Measurements from ENCODE around the gene TGFBR1.
"Not testable (repeated sequence)": the region's sequence is repeated elsewhere in the genome, so short reads cannot be mapped to it uniquely, and the experiment has no call there.

Gene TGFBR1

GRCh38 chr9:99192786-99193465 is 88.0 kb downstream of the TGFBR1 start:
- Histone ChIP-seq H3K4me2 (no peak overlapping the region), H3K27ac (no peak overlapping the region), H4K20me1 (no peaks in the 10 kb centered on the region), H3K27me3 (no peaks in the 10 kb centered on the region), H3K9me3 (replicated peaks in 1 of 11) (no peaks in the 10 kb centered on the region), H3K9ac (no peak overlapping the region), H3K4me1 (peaks cover under 1 to 9% (median 2%) of the 10 kb centered on the region in 10 experiments; a peak in 14 of 20 replicates), H3K4me3 (no peak overlapping the region), H3K36me3 (no peaks in the 10 kb centered on the region)
- TF ChIP-seq Cebpa-rat (IDR thresholded peaks at IDR 0.05) = no peak

DNA sequence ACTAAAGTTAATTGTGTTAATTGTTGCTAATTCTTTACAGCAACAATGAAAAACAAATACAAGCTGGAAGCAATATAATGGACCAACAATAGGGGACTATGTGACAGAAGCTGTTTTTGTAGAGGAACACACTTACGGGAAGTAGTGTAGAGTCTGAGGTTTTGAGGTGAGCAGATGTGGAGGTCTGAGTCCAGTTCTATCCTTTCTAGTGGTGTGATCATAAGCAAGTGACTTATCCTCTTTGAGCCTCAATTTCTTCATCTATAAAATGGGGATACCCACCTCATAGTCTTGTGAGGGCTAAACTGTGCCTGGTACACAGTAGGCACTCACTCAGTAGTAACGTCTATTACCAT is 88.5 kb downstream of the TGFBR1 start:
- H3K9me3 ChIP-seq (replicated peaks in 1 of 11) = no peaks in the 10 kb centered on the region
- H3K36me3 ChIP-seq = no peaks in the 10 kb centered on the region
- no peak overlapping the region for H3K4me2 ChIP-seq
- H3K4me1 ChIP-seq = peaks cover 0 to 7% (median 0%) of the 10 kb centered on the region in 10 experiments; a peak in 2 of 20 replicates
- H3K27ac ChIP-seq = no peak overlapping the region
- no peak overlapping the region for H3K4me3 ChIP-seq
- no peak overlapping the region for H3K9ac ChIP-seq
- no peak for TF ChIP-seq Cebpa-rat (IDR thresholded peaks at IDR 0.05)
- H4K20me1 ChIP-seq = no peaks in the 10 kb centered on the region
- H3K27me3 ChIP-seq = no peaks in the 10 kb centered on the region

DNA sequence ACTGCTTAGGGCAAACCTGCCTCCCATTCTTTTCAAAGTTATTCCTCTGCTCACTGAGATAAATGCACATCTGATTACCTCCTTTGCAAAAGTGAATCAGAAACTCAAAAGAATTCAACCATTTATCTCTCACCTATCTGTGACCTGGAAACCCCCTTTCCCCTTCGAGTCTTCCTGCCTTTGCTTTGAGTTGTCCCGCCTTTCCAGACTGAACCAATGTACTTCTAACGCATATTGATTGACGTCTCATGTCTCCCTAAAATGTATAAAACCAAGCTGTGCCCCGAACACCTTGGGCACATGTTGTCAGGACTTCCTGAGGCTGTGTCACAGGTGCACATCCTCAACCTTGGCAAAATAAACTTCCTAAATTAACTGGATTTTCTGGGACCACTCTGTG is 91.6 kb downstream of the TGFBR1 start:
- H3K4me2 ChIP-seq; H3K27ac ChIP-seq; H3K4me3 ChIP-seq; H3K9me3 ChIP-seq (replicated peaks in 1 of 11); H3K27me3 ChIP-seq; H3K9ac ChIP-seq; H3K36me3 ChIP-seq; H4K20me1 ChIP-seq: not testable (repeated sequence)
- peaks cover 0 to 13% (median 3%) of the 10 kb centered on the region in 10 experiments; a peak in 8 of 20 replicates for H3K4me1 ChIP-seq

GRCh38 chr9:99197124-99197630 is 92.3 kb downstream of the TGFBR1 start:
- no peak overlapping the region for H3K27ac ChIP-seq
- no peak overlapping the region for H3K4me3 ChIP-seq
- no peaks in the 10 kb centered on the region for H3K27me3 ChIP-seq
- TF ChIP-seq Cebpa-rat (IDR thresholded peaks at IDR 0.05) = no peak
- no peak overlapping the region for H3K9ac ChIP-seq
- no peaks in the 10 kb centered on the region for H3K36me3 ChIP-seq
- H3K9me3 ChIP-seq (replicated peaks in 1 of 11) = no peaks in the 10 kb centered on the region
- H3K4me2 ChIP-seq = no peak overlapping the region
- H4K20me1 ChIP-seq = no peaks in the 10 kb centered on the region
- peaks cover 0 to 13% (median 3%) of the 10 kb centered on the region in 10 experiments; a peak in 8 of 20 replicates for H3K4me1 ChIP-seq

GRCh38 chr9:99197987-99198386 is 93.1 kb downstream of the TGFBR1 start:
- H3K9me3 ChIP-seq (replicated peaks in 1 of 11) = no peaks in the 10 kb centered on the region
- H3K4me3 ChIP-seq = no peak overlapping the region
- H4K20me1 ChIP-seq = no peaks in the 10 kb centered on the region
- H3K27me3 ChIP-seq = no peaks in the 10 kb centered on the region
- peaks cover 0 to 13% (median 3%) of the 10 kb centered on the region in 10 experiments; a peak in 8 of 20 replicates for H3K4me1 ChIP-seq
- H3K36me3 ChIP-seq = no peaks in the 10 kb centered on the region
- no peak for TF ChIP-seq Cebpa-rat (IDR thresholded peaks at IDR 0.05)
- H3K4me2 ChIP-seq = no peak overlapping the region
- H3K27ac ChIP-seq = no peak overlapping the region
- no peak overlapping the region for H3K9ac ChIP-seq

DNA sequence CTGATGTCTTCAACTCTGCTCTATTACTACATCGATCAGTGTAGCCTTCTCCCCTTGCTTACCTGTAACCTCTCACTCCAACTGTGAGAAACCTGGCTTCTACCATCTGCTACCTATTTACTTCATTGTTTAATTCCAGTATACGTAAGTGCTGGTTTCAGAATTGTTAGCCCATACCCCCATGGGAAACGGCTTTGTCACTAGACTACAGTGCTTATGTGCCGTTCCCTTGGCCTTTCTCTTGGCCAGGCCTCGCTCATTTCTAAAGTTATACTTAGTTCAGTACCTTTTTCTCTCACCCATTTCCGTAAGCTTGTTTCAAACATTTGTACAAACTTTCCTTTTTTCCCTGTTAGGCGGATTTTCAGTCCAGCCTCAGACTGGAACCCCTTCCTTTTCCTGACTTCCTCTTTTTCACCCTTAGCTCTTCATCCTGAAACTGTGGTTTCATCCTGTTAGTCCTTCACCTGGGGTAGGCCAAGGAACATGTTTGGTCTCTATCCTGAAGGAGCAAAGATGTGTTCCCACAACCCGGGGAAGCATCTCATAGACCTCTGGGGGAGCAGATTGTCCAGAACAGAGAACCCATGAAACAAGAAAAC is 95.1 kb downstream of the TGFBR1 start:
- Histone ChIP-seq H3K9me3 (replicated peaks in 1 of 11) (no peaks in the 10 kb centered on the region), H3K4me2 (peak overlapping the region in 4 of 11 experiments; percentile 6 to 42 (median 16); a peak in 4 of 22 replicates), H4K20me1 (no peaks in the 10 kb centered on the region), H3K9ac (no peak overlapping the region), H3K4me3 (no peak overlapping the region), H3K27me3 (no peaks in the 10 kb centered on the region), H3K36me3 (no peaks in the 10 kb centered on the region), H3K27ac (no peak overlapping the region), H3K4me1 (peaks cover 0 to 13% (median 3%) of the 10 kb centered on the region in 10 experiments; a peak in 8 of 20 replicates)
- no peak for TF ChIP-seq Cebpa-rat (IDR thresholded peaks at IDR 0.05)

- Histone ChIP-seq H3K9ac (no peak overlapping the region), H3K9me3 (replicated peaks in 1 of 11) (no peaks in the 10 kb centered on the region), H3K36me3 (no peaks in the 10 kb centered on the region), H3K4me3 (no peak overlapping the region), H4K20me1 (no peaks in the 10 kb centered on the region), H3K27ac (no peak overlapping the region), H3K4me2 (no peak overlapping the region), H3K27me3 (no peaks in the 10 kb centered on the region), H3K4me1 (peaks cover 0 to 10% (median 3%) of the 10 kb centered on the region in 10 experiments; a peak in 8 of 20 replicates)
- TF ChIP-seq Cebpa-rat (IDR thresholded peaks at IDR 0.05) = no peak
These were observed 96.7 kb downstream of the TGFBR1 start for GRCh38 chr9:99201603-99202002.

Data from BLaER1 treated with 17β-estradiol and CSF1 and Interleukin-3, amounts not matched to agents 10 nM and 100 nM (cell line).